HG03045 (cell line): ENCODE data around the gene TLL2.

ENCODE experiments used
- ATAC-seq: cut with Tn5 transposase; IDR thresholded peaks from one replicate; pipeline ENCODE4 v1.9.1; 2021; ENCODE audit warnings: mild to moderate bottlenecking, moderate library complexity; ENCODE audit not compliant: unreplicated experiment

Gene TLL2

DNA sequence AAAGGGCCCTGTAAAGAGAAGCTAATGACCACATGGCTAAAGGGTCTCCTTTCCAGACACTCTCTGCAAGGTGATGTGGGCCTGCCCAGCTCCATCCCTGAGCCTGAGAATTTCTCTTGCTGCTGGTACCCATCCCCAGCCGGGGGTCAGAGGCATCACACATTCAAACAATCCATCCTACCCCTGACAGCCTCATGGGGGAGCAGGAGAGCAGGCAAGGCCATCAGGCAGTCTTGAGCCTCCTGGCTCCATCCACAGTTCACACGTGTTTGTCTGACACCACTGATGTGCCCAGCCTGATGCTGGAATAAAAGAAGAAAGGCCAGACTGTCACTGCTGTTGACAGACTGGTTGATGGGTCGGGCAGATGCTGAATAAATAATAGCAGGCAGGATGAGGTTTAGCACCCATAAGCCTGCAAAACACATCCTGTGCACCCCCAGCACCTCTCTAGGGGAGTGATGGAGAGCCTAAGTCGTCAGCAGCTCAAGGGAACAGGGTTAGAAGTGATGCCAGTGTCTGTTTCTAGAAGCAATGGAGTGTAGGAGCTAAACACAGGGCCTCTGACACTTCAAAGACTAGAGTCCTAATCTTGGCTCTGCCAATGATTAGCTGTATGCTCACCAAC is 43.5 kb downstream of the TLL2 start:
- no peak for ATAC-seq

- ATAC-seq, result no peak
Measured at GRCh38 chr10:96468845-96469244, 44.9 kb downstream of the TLL2 start.

DNA sequence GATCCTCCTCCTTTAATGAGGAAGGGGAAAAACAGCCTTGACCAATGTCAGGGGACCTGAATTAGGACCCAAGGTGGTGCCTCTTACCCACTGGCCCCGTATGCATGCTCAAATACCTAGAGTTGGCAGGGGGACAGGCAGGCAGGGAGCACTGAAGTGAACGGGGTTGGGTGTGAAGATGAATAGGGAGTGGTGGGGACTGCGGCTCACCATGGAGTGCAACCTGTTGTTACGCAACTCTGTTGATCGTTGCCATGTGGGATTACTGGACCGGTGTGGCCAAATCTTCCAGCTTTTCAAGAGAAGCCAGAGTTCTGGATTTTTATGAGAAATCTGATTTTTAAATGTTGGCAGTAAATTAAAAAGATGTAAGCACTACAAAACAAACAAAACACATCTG is 48.1 kb downstream of the TLL2 start:
- no peak for ATAC-seq

- ATAC-seq, result no peak
Measured at GRCh38 chr10:96463562-96463961, 50.2 kb downstream of the TLL2 start.

DNA sequence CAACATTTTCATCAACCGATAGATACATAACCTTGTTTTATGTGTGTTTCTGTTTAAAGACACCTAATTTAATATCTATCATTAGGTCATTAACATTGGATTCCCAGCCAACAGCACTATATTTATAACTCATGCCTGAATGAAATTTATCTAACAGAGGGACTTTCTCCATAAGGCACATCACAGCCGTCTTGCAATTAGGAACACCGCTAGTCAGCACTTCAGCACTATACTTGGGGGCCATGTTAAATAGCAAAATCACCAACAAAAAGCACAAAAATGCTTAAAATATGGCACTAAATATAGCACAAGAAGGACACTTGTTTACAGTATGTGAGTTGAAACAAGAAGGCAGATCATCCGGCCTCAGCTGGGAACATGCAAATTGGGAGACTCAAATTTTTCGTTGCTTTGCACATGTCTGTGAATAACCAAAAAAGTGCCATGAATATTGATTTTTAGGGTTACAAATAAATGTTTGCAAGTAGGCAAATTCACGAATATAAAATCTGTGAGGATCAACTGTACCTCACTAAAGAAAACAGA is 51.0 kb downstream of the TLL2 start:
- ATAC-seq, result no peak

- ATAC-seq, result no peak
Measured at GRCh38 chr10:96460316-96460715, 53.4 kb downstream of the TLL2 start.

GRCh38 chr10:96457341-96457740 is 56.4 kb downstream of the TLL2 start:
- ATAC-seq, result no peak

DNA sequence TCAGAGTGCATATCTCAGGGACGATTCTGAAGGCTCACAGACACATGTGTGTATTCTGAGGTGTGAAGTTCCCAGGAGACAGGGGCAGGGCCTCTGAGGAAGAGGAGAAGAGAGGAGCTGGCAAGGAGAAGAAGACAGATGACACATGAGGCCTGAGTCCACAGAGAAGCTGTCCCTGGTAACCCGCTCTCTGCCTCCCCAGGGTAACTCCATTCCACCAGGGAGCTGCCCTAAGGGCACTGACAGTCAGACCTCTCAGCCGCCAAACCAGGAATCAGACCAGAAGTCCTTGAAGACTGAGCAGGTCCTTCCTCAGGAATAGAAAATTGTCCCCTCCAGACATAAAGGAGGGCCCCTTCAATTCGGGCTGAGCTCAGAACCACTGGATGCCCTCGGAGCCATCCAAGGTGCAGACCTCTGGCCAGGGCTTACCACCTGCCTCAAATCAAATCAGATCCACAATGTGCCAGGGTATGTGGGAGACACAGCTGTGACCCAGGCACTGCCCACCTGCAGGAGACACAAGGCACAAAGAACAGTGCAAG is 57.4 kb downstream of the TLL2 start:
- ATAC-seq, result no peak

DNA sequence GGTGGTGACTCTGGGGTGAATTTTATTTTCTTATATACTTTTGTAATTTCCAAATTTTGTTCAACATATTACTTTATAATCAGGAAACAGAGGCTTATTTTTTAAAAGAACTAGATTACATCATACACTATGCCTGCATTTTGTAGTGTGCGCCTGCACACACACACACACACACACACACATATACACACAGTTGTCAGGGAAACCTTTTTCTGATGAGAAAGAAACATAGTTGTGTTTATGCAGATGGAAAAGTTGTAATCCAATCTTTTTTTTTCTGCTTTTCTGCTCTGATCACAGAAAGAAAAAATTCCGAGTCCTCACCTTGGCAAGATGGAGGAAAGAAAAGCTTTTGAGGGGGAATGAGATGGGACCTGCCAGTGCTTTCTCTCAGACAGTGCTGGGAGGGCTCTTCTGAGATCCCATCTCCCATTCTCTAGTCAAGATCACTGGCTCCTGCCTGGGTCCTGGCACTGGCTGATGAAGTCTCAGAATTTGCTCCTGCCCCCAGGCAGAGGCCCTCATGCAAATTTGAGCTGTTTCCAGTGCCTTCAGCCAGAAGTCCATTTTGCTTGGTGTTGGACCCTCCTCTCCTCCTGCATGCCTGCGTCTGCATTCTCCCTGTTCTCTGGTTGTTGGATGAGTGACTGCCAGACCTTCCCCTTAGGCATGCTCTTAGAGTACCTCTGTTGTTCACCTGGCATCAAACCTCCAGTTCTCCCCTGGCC is 59.7 kb downstream of the TLL2 start:
- ATAC-seq, result no peak

DNA sequence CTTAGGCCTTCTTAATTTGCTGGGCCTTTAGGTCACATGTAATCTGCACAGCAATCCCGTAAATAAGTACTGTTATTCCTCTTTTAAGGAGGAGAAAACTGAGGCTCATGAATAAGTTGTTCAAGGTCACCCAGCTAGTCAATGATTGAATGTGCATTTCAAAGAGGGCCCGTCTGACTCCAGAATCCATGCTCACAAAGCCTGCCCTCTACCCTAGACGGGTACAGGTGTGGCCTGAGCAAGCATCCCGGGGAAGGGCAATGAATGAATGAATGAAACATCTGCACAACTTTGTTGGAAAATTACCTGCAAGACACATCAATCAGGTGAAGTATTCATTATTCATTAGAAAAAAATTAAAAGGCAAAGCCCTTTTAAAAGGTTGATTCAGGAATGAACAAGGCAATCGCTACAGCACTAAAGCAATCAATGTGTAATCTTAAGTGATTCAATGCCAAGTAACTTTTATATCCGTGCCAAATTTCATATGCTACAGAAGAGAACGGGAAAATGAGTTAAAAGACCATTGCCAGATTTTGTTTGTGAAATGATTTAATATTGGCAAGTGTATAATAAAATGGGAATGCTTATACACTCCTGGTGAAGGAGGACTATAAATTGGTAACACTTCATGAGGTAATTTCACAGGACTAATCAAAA is 61.1 kb downstream of the TLL2 start:
- no peak for ATAC-seq

DNA sequence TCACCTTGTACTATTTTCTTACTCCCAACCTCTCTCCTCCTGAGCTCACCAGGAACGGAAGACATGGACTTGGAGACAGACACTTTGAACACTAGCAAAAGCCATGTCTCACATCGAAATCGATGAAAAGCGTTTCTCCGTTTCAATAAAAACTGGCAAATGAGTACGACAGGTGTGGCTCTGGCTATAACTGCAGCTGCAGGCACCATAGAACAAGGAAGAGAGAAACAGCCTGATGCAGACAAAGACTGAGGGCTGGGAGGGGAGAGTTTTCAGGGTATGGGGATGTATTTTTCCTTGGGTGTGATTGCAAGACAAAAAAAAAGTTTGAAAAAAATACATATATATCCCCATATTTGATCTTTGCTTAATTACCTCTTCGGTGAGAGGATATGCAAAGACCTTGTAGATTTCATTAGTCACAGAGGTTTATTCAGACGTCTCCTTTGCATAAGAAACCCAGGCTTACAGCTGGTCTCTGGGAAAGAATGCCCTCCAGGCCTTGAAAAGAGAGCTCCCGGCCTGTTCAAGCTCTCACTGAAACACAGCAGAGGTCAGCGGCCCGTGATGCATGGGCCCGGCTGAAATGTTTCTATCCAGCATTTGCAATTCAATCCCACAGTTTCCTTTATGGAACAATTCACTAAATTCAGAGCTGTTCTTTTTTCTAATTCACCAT is 63.1 kb downstream of the TLL2 start:
- ATAC-seq, result no peak

DNA sequence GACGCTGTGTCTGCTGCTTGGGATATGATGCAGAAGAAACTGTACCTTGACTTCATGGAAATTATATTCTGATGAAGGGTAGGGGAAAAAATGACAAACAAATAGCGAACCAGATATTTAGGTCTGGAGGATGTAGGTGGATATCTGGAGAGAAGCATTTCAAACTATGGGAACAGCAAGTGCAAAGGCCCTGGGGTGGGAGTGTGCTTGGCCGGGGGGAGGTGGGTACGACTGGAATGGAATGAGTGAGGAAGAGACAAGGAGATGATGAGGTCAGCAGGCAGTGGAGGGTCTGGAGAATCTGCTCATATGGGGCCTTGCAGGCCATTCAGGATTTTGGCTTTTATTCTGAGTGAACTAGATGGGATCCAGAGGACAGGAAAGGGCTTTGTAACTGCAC is 65.2 kb downstream of the TLL2 start:
- no peak for ATAC-seq

DNA sequence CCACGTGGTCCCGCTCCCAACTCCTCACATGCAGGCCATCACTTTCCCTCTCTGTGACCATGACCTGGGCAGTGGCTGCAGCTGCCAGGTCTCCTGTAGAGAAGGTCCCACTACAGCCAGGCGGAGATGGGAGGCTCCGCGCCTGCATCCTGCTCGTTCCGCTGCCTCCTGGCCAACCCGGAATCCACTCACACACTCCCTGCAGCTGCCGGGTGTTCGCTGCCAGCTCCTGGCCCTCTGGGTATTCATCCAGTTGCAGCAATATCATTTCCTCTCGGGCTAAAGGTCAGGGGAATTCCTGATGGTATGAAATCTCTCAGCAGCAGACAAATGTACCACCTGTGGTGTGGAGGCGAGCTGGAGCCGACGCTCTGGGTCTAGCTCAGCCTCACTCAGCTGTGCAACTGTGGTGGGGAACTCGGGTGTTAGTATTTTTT is 65.7 kb downstream of the TLL2 start:
- ATAC-seq, result peak; percentile 75

DNA sequence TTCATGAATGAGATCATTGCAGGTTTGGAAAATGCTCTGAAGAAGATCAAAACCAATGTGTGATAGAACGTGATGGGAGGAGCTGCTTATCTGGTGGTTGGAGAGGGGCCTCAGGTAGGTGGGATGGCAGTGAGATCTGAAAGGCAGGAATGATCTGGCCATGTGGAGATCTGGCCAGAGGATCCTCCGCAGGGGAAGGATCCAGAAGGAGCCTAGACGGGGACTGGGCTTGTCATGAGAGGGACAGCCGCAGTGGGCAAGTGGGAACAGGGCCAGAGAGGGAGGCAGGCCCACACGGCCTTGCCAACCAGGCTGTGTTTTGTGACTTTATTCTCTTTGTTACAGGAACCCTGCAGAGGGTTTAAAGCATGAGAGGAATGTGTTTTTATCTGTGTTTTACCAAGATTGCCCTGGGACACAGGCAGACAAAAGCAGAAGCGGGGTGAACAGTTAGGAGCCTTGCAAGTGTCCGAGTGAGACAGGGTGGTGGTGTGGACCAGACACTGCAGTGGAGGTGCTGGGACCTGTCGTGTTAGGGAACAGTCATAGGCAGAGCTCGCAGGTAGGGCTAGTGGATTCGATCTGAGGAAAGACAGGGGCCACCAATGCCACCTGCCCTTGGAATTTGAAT is 66.6 kb downstream of the TLL2 start:
- no peak for ATAC-seq

GRCh38 chr10:96441987-96442643 is 71.6 kb downstream of the TLL2 start:
- ATAC-seq, result no peak

DNA sequence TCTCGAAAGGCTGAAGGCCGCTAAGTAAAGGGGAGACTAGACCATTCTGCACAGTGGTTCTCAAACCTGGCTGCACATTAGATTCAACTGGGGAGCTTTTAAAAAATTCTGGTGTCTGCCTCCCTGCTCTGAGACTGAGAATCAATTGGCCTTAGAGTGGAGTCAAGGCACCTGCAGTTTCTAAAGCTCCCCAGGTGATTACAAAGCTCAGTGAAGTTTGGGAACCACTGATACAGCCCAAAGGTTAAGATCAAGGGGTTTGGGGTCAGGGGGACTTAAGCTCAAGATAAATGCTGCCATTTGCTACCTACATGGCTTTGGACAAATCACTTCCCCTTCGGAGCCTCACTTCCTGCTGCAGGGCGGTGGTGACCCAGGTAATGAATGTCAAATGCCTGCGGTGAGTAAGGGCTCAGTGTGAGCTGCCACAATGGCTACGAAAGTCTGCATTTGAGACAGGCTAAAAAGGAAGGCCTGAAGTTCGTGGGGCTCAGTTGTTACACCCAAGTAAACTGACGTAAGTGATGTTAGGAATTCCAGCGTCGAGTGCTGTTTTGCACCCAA is 72.3 kb downstream of the TLL2 start:
- no peak for ATAC-seq

GRCh38 chr10:96440361-96441292 is 73.1 kb downstream of the TLL2 start:
- no peak for ATAC-seq

DNA sequence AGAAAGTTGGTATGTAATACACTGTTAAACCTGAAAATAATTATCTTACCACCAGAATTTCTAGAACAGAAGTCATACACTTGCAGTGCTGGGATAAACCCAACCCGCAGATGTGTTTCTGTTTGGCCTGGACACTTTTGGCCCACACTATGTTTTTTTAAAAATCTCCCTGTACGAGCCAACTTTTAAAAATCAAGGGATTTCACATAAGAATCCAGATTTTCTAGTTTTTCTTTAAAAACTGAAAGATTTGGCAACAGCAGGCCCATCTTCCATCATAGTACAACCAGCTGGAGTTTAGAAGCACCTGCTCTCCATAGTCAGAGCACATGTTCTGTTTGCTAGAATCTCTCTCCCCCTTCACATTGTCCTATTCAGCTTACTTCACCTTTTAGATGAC is 74.0 kb downstream of the TLL2 start:
- ATAC-seq, result no peak

- no peak for ATAC-seq
Measured at GRCh38 chr10:96436035-96436434, 77.7 kb downstream of the TLL2 start.
